Dermis microvascular lymphatic vessel endothelial cell (primary cell): ENCODE data around the gene OR10H5. TPM values are rescaled to one million over a fixed set of nuclear protein-coding genes. Genes with fewer than 3 reads are reported as not detected.
"Not testable (repeated sequence)": the region's sequence is repeated elsewhere in the genome, so short reads cannot be mapped to it uniquely, and the experiment has no call there.

Experiments
- DNase-seq, 2 donors: peaks; one replicate each; pipeline versions ENCODE4 v3.0.0 to v3.0.0-alpha.2; 2010; ENCODE audit warnings: low read depth in 2 of 2
- total RNA-seq: library from RNA; depleted of rRNA; stranded (reverse); fragments of >200 nt; gene quantifications from 2 replicates; pipeline ENCODE4 v1.2.1, GENCODE V29; 2014

OR10H5 gene
- total RNA-seq, 1 donor from 2014 or later = not detected

DNA sequence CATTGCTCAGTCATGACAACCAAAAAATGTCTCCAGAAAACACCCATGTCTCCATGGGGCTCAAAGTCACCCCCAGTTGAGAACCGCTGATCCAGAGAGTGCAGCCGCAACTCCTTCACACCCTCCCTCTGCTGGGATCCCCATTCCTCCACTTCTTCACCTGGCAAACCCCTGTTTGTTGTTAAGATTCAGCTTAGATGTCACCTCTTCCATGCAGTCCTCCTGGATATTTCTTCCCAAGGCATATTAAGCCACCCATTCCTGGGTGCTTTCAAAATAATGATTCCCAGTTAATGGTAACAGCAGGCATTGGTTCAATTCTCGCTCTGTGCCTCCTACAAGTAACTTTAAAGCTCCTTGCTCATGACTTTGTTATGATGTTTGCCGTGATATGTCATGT, 24.0 kb downstream of the OR10H5 start:
- DNase-seq = no peak

DNA sequence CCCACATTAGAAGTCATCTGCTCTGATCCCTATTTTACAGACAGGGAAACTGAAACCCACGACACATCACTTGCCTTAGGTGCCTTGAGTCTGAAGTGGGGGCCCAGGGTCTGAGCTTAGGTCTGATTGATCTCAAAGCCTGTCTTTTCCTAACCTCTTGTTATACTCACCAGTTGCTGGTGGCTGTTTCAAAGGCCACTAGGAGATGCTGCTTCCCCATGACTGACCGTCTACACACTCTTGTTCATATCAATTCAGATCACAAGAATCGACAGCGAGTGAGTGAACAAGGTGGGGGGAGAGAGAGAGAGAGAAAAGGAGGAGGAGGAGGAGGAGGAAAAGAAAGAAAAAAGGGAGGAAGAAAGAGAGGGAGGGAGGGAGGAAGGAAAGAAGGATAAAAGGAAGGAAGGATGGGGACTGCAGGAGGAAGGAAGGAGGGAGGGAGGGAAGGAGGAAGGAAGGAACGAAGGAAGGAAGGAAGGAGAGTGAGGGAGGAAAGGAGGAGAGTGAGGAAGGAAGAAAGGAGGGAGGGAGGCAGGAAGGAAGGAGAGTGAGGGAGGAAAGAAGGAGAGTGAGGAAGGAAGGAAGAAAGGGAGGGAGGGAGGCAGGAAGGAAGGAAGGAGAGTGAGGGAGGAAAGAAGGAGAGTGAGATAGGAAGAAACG, 24.7 kb downstream of the OR10H5 start:
- DNase-seq = no peak

DNA sequence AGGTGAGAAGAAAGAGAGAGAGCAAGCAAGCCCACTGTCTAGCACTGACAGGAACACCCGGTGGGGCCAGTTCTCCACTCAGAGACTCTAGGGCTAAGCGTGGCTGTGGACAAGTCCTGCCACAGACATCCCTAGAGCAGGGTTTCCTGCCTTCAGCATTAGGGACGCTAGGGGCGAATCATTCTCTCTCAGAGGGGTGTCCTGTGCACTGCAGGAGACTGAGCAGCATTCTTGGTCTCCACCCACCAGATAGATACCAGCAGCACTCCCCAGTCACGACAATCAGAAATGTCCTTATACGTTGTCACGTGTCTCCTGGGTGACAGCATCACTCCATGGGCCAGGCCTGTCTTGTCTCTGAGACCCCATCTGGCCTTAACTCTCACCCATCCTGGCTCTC, 26.5 kb downstream of the OR10H5 start:
- DNase-seq = no peak

DNA sequence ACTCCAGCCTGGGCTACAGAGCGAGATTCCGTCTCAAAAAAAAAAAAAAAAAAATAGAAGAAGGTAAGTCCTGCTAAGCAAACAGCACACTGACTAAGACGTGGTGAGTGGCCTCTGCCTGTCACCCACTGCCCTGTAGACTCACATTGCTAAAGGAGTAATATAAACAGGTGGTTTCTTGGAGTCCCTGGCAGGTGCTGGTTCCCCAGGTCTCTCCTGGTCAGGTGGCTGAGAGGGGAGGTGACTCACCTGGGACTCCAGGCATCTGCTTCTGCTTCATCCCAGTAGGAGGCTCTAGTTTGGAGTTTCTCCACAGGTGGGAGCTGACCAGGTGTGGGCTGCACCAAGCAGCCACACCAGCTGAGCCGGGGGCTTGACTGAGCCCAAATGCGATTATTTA, 27.8 kb downstream of the OR10H5 start, which contains the start of gene OR10H1:
OR10H1 (minus strand) TSS at position 359 of the 400 bp plus-strand sequence. CDS start 7,627 bp downstream, outside the sequence.
- no peak for DNase-seq

DNA sequence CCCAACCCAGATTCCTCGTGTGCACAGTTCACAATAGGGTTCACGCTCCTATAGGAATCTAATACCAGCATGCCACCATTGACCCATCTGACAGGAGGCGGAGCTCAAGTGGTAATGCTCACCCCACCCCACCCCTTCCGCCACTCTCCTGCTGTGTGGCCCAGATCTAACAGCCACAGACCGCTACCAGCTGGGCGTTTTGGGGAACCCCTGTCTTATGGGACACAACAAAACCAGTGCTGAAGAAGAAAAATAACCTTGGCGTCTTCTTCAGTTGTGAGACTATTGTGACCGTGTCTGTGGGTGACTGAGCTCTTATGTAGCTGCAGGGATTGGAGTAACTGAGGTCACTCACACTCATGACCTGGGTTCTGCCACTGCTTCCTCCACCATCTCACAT, 33.2 kb downstream of the OR10H5 start:
- DNase-seq = no peak

DNA sequence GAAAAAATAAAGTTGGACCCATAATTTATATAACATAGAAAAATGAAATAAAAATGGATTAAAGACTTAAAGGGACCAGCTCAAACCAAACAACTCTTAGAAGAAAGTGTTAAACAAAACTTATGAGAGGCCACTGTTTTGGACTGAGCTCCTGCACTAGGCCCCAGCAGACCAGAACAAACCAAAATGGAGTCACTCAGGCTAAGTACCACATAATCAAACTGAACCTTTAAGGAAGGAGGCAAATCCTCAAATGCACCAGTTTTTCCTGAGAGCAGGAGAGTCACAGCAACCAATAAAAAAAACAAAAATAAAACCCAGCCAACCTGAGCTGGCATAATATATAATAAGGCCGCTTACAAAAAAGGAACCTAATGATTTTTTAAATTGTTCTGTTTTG, 38.3 kb downstream of the OR10H5 start:
- DNase-seq = no peak

DNA sequence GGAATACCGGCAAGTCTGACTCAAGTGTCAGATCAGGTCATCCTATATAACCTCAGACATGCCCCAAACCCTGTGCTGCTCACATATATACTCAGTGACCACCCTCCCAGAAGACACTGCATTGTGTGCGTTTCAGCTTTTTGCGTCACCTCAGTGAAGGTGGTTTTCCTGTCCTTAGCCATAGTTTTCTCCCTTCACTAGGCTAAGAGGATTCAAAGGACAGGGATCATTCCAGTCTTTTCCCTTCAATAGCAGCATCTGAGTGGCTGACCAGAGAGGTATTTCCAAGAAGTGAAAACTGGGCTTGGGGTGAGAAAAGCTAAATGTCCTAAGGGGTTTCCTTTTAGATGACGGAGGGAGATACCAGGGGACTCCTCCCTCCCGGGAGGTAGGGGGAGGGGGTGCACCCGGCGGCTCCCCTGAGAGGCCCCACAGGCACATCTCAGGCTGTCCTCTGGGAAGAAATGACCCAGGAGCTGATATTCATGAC, 40.7 kb downstream of the OR10H5 start:
- no peak for DNase-seq

DNA sequence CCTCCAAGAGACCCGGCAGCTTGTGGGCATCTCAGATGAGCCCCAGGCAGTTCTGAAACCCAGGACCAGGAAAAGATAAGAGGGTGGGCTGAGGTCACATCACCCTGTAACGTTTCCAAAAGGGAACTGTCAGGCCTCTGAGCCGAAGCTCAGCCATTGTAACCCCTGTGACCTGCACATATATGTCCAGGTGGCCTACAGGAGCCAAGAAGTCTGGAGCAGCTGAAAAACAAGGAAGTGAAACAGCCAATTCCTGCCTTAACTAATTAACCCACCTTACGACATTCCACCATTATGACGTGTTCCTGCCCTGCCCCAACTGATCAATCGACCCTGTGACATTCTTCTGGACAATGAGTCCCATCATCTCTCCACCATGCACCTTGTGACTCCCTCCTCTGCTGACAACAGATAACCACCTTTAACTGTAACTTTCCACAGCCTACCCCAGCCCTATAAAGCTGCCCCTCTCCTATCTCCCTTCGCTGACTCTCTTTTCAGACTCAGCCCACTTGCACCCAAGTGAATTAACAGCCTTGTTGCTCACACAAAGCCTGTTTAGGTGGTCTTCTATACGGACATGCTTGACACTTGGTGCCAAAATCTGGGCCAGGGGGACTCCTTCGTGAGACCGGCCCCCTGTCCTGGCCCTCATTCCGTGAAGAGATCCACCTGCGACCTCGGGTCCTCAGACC, 41.3 kb downstream of the OR10H5 start:
- DNase-seq = not testable (repeated sequence)

DNA sequence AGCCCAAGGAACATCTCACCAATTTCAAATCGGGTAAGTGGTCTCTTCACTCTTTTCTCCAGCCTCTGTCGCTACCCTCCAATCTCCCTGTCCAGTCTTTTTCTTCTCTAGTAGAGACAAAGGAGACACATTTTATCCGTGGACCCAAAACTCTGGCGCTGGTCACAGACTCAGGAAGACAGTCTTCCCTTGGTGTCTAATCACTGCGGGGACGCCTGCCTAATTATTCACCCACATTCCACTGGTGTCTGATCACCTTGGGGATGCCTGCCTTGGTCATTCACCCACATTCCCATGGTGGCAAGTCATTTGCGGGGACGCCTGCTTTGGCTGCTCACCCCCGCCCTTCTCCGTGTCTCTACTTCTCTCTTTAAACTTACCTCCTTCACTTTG, 41.8 kb downstream of the OR10H5 start:
- no peak for DNase-seq

DNA sequence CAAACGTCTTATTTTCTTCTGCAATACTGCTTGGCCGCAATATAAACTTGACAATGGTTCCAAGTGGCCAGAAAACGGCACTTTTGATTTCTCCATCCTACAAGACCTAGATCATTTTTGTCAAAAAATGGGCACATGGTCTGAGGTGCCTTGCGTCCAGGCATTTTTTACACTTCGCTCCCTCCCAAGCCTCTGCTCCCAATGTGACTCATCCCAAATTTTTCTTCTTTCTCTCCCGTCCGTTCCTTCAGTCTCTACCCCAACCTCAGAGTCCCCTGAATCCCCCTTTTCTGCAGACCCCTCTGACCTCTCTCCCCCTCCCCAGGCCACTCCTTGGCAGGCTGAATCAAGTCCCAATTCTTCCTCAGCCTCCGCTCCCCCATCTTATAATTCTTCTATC, 42.3 kb downstream of the OR10H5 start:
- no peak for DNase-seq

DNA sequence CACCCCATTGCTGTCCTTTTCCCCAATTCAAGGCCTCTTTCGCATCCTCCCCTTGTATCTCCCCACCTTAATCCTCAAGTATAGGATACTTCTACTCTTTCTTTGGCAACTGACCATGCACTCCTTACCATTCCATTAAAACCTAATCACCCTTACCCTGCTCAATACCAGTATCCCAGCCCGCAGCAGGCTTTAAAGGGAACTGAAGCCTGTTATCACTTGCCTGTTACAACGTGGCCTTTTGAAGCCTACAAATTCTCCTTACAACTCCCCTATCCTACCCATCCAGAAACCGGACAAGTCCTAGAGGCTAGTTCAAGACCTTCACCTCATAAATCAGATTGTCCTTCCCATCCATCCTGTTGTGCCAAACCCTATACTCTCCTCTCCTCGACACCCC, 44.2 kb downstream of the OR10H5 start:
- no peak for DNase-seq

DNA sequence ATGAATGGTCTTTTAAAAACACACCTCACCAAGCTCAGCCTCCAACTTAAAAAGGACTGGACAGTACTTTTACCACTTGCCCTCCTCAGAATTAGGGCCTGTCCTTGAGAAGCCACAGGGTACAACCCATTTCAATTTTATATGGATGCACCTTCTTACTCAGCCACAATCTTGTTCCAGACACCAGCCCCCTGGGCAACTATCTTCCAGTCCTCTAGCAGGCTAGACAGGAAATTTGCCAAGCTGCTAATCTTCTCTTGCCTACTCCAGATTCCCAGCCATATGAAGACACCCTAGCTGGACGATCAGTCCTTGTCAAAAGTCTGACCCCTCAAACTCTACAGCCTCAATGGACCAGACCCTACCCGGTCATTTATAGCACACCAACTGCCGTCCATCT, 46.8 kb downstream of the OR10H5 start:
- DNase-seq = not testable (repeated sequence)

DNA sequence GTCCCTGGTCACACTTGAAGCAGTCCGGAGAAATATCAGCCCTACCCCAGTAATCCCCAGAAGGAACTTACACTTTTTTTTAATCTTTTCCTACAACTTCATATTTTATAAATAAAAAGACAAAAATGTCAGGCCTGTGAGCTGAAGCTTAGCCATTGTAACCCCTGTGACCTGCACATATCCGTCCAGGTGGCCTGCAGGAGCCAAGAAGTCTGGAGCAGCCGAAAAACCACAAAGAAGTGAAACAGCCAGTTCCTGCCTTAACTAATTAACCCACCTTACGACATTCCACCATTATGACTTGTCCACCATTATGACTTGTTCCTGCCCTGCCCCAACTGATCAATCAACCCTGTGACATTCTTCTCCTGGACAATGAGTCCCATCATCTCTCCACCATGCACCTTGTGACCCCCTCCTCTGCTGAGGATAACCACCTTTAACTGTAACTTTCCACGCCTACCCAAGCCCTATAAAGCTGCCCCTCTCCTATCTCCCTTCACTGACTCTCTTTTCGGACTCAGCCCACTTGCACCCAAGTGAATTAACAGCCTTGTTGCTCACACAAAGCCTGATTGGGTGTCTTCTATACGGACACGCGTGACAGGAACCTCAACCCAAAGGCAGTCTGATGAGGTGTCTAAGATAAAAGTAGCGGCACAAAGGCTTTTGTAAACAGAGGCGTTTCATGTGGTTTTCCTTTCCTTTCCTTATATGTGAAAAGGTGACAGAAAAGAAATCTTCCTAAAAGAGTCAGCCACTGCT, 48.3 kb downstream of the OR10H5 start:
- DNase-seq = peak in 1 of 2 donors; percentile 9

DNA sequence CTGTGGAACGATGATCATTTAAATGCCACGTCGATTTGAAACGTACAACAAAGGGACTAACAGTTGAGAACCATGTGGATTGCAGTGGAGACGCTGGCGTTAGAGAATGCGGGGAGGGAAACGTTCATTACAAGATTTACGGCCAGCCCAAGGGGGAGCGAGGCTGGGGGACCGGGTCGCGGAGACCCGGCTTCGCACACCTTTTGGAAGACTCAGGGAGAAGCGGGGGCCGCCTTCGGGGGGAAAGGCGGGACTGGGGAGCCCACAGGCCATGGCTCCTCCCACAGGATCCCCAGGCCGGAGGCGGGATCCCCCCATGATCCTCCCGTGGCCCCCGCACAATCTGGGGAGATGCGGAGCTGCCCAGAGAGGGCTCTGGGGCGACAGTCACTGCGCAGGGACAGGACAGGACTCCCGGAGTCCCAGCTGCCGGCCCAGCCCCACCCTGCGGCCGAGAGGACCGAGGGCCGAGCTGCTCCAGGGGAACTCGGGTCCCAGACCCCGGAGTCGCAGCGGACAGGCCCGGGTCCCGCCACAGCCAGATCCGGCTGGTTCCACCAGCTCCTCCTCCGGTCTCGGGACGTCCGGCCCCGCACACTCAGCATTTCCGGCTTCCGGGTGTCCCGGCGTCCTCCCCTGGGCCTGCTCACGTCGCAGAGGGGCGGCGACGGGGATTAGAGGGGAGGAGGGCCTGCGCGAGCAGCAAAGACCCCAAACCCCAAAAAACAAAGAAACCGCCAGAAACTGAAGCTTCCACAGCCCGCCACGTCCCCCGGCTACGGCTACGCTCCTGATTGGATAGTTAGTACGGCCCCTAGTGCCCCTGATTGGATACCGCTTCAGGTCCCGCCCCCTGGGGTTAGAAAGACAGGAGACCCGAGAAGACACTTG, 49.1 kb downstream of the OR10H5 start:
- peak; percentile 88 to 95 for DNase-seq

DNA sequence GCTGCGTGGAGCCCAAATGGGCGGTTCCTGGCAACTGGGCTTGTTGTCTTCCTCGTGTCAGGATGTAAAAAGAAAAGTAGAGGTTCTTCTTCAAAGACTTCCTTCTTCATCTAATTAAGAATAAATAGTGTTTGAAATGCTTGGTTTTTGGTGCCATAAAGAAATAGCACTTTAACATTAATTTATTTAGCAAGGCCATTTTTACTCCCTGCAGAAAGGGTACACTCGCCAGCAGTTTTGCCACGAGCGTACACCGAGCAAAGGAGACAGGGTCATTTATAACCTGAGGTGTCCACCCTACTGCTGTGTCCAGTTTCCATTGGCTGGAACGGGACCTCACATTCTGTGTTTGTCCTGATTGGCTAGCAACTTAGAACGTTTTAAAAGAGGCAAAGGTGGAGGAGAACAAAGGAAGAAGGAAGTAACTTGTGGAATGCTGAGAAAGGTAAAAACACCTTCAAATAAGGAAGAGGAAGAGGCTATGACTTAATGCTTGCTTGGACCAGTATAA, 49.8 kb downstream of the OR10H5 start:
- peak in 1 of 2 donors; percentile 60 for DNase-seq

DNA sequence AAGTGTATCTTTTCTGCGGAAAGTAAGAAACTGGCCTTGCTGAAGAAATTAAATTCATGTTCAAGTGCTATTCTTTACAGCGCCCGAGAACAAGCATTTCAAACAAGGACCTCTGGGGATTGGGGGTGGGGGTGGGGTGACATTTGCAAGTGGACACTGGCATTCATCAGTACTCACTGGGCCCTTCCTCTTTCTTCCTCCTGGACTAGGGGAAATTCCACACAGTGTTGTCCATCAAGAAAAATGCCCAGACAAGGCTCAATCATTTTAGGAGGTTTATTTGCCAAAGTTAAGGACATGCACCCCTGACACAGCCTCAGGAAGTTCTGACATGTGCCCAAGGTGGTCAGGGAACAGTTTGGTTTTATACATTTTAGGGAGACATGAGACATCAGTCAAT, 50.9 kb downstream of the OR10H5 start:
- DNase-seq = no peak

DNA sequence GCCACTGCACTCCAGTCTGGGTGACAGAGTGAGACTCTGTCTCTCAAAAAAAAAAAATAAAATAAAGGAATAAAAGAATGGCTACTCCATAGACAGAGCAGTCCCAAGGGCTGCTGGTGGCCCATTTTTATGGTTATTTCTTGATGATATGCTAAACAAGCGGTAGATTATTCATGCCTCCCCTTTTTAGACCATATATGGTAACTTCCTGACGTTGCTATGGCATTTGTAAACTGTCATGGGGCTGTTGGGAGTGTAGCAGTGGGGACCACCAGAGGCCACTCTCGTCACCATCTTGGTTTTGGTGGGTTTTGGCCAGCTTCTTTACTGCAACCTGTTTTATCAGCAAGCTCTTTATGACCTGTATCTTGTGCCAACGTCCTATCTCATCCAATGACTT, 52.4 kb downstream of the OR10H5 start:
- not testable (repeated sequence) for DNase-seq

DNA sequence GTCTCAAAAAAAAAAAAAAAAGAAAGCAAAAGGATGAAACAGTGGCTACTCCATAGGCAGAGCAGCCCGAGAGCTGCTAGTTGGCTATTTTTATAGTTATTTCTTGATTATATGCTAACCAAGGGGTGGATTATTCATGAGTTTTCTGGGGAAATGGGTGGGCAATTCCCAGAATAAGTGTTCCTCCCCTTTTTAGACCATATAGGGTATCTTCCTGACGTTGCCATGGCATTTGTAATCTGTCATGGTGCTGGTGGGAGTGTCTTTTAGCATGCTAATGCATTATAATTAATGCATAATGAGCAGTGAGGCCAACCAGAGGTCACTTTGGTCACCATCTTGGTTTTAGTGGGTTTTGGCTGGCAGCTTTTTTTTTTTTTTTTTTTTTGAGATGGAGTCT, 53.4 kb downstream of the OR10H5 start:
- no peak for DNase-seq

DNA sequence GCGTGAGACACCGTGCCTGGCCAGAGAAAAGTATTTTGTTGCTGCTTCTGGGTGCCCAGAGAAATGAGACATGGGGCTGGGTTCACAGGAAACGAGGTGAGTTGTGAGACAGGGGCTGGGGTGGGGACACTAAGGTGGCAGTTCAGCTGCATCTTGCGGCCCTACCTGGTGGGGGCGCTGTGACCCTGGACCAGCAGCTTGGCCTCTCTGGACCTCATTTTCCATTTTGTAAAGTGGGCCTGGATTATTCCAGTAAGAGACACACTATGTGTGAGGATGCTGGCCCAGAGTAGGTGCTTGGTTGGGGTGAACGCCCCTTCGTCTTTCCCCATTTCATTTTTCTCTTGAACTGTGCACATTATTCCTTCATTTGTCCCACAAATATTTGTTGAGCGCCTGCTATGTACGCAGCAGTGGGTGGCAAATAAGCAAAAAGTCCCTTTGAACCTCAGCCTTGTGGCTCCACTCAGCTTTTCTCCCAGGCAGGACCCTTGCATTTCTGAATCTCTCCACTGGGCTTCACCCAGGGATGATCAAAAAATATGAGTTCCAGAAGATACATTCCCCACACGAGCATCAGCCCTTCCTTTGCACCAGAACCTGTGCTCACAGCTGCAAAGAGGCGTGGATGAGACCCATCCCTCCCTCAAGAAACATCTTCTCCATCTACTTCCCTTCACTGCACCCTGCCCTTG, 54.6 kb downstream of the OR10H5 start:
- no peak for DNase-seq

DNA sequence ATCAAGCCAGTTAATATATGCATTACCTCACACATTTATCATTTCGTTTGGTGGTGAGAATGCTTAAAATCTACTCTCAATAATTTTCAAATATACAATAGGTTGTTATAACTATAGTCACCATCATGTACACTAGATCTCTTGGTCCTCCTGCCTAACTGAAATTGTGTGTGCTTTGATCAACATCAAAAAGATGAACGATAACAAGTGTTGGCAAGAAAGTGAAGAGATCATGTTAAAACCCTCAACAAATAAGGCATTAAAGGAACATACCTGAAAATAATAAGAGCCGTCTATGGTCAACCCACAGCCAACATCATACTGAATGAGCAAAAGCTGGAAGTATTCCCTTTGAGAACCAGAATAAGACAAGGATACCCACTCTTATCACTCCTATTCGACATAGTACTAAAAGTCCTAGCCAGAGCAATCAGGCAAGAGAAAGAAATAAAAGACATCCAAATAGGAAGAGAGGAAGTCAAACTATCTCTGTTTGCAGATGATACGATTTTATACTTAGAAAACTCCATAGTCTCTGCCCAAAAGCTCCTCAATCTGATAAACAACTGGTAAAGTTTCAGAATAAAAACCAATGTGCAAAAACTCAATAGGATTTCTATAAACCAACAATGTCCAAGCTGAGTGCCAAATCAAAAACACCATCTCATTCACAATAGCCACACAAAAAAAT, 55.9 kb downstream of the OR10H5 start:
- DNase-seq = no peak
